ENCODE data around the gene DXO. TPM values are rescaled to one million over a fixed set of nuclear protein-coding genes. Genes with fewer than 3 reads are reported as not detected.

The DXO gene
- total RNA-seq, 2 donors from 2014 or later = 16.9 to 26.0 TPM

GRCh38 chr6:31958412-31958740 is 13.6 kb downstream of the DXO start:
- DNase-seq = no peak
- TF ChIP-seq CTCF (IDR thresholded peaks at IDR 0.05) (no peak), POLR2A (IDR thresholded peaks at IDR 0.05) (no peak)
- intact Hi-C loops (cut with DNase I) = no loop called here
- no peak for ATAC-seq
- Histone ChIP-seq H3K4me3 (peak overlapping the region; percentile 43 to 89), H3K4me1 (peaks cover 22% of the 10 kb centered on the region), H3K36me3 (replicated peaks in 1 of 2; ENCODE audit: insufficient read depth in 1 of 2, low read depth in 2 of 2) (peaks cover 8 to 27% of the 10 kb centered on the region in 2 donors), H3K27ac (peak overlapping the region; percentile 36 to 88 (median 75)), H3K27me3 (no peaks in the 10 kb centered on the region), H3K9me3 (no peaks in the 10 kb centered on the region)
- WGBS, 2 donors = 7 to 9% methylated on average over 11 of the region's 11 CpGs

- ATAC-seq = no peak
- intact Hi-C loops (cut with DNase I) = no loop called here
- WGBS, 2 donors = 83 to 93% methylated on average over 3 of the region's 3 CpGs
- Histone ChIP-seq H3K36me3 (replicated peaks in 1 of 2; ENCODE audit: insufficient read depth in 1 of 2, low read depth in 2 of 2) (peaks cover 8 to 25% of the 10 kb centered on the region in 2 donors), H3K9me3 (no peaks in the 10 kb centered on the region), H3K27ac (no peak overlapping the region), H3K4me1 (peaks cover 22% of the 10 kb centered on the region), H3K27me3 (no peaks in the 10 kb centered on the region), H3K4me3 (no peak overlapping the region)
- TF ChIP-seq POLR2A (IDR thresholded peaks at IDR 0.05) (no peak), CTCF (IDR thresholded peaks at IDR 0.05) (no peak)
- DNase-seq = no peak
Measured at GRCh38 chr6:31956796-31957195, 15.1 kb downstream of the DXO start.

GRCh38 chr6:31954511-31954910 is 17.4 kb downstream of the DXO start:
- Histone ChIP-seq H3K4me3 (no peak overlapping the region), H3K36me3 (replicated peaks in 1 of 2; ENCODE audit: insufficient read depth in 1 of 2, low read depth in 2 of 2) (peaks cover 8 to 25% of the 10 kb centered on the region in 2 donors), H3K27me3 (no peaks in the 10 kb centered on the region), H3K4me1 (peaks cover 16% of the 10 kb centered on the region), H3K9me3 (no peaks in the 10 kb centered on the region), H3K27ac (no peak overlapping the region)
- no peak for DNase-seq
- TF ChIP-seq CTCF (IDR thresholded peaks at IDR 0.05) (no peak), POLR2A (IDR thresholded peaks at IDR 0.05) (no peak)
- intact Hi-C loops (cut with DNase I) = loop anchor here (5.0 kb wide), 1 partner anchor 272 kb away; the partner anchor contains the start of gene LY6G5C
- ATAC-seq = no peak
- 95 to 98% methylated on average over 27 to 28 of the region's 28 CpGs for WGBS, 2 donors

- no peak overlapping the region for H3K27ac ChIP-seq
- no peaks in the 10 kb centered on the region for H3K9me3 ChIP-seq
- H3K4me3 ChIP-seq = no peak overlapping the region
- peaks cover 7% of the 10 kb centered on the region for H3K4me1 ChIP-seq
- intact Hi-C loops (cut with DNase I) = loop anchor here (5.0 kb wide), 1 partner anchor 271 kb away; the partner anchor contains the start of gene LY6G5C
- DNase-seq (no peak), ATAC-seq (no peak)
- TF ChIP-seq POLR2A (IDR thresholded peaks at IDR 0.05) (no peak), CTCF (IDR thresholded peaks at IDR 0.05) (no peak)
- 68 to 84% methylated on average over 5 of the region's 5 CpGs for WGBS, 2 donors
- peaks cover 8 to 25% of the 10 kb centered on the region in 2 donors for H3K36me3 ChIP-seq (replicated peaks in 1 of 2; ENCODE audit: insufficient read depth in 1 of 2, low read depth in 2 of 2)
- no peaks in the 10 kb centered on the region for H3K27me3 ChIP-seq
Measured at GRCh38 chr6:31952890-31953289, 19.0 kb downstream of the DXO start.

GRCh38 chr6:31952140-31952805 is 19.7 kb downstream of the DXO start:
- intact Hi-C loops (cut with DNase I) = loop anchor here (5.0 kb wide), 1 partner anchor 270 kb away; the partner anchor contains the start of gene LY6G5C
- DNase-seq = peak; percentile 61 to 74 (median 64)
- TF ChIP-seq CTCF (IDR thresholded peaks at IDR 0.05) (peak; percentile 54 to 72 (median 64)), POLR2A (IDR thresholded peaks at IDR 0.05) (no peak)

More at GRCh38 chr6:31952140-31952805, 19.7 kb downstream of the DXO start:
- no peak overlapping the region for H3K27ac ChIP-seq
- WGBS, 2 donors = 51 to 53% methylated on average over 5 of the region's 5 CpGs
- no peaks in the 10 kb centered on the region for H3K27me3 ChIP-seq
- no peak overlapping the region for H3K4me3 ChIP-seq
- H3K4me1 ChIP-seq = peaks cover under 1% of the 10 kb centered on the region
- H3K36me3 ChIP-seq (replicated peaks in 1 of 2; ENCODE audit: insufficient read depth in 1 of 2, low read depth in 2 of 2) = peaks cover 8 to 25% of the 10 kb centered on the region in 2 donors
- ATAC-seq = peak; percentile 76
- no peaks in the 10 kb centered on the region for H3K9me3 ChIP-seq

Measured in body of pancreas (tissue), 4 donors.